ENCODE data around the gene HDAC4.

The HDAC4 gene

GRCh38 chr2:239233576-239233975 is 167.2 kb downstream of the HDAC4 start:
- DNase-seq: no peak

- no peak for DNase-seq
Measured at GRCh38 chr2:239232195-239232578, 168.6 kb downstream of the HDAC4 start.

GRCh38 chr2:239231231-239232194 is 169.3 kb downstream of the HDAC4 start:
- no peak for DNase-seq

- DNase-seq: no peak
Measured at GRCh38 chr2:239230318-239231052, 170.3 kb downstream of the HDAC4 start.

- no peak for DNase-seq
Measured at GRCh38 chr2:239229545-239230279, 171.1 kb downstream of the HDAC4 start.

GRCh38 chr2:239227661-239228371 is 173.0 kb downstream of the HDAC4 start:
- no peak for DNase-seq

GRCh38 chr2:239226677-239227581 is 173.9 kb downstream of the HDAC4 start:
- no peak for DNase-seq

- DNase-seq: no peak
Measured at GRCh38 chr2:239225871-239226561, 174.8 kb downstream of the HDAC4 start.

- no peak for DNase-seq
Measured at GRCh38 chr2:239225371-239225851, 175.4 kb downstream of the HDAC4 start.

- DNase-seq: no peak
Measured at GRCh38 chr2:239224955-239225354, 175.9 kb downstream of the HDAC4 start.

GRCh38 chr2:239224199-239224570 is 176.6 kb downstream of the HDAC4 start:
- no peak for DNase-seq

- DNase-seq: peak; percentile 69 to 80
Measured at GRCh38 chr2:239223310-239224198, 177.3 kb downstream of the HDAC4 start.

- no peak for DNase-seq
Measured at GRCh38 chr2:239222706-239223309, 178.0 kb downstream of the HDAC4 start.

GRCh38 chr2:239222312-239222660 is 178.5 kb downstream of the HDAC4 start:
- DNase-seq: no peak

- DNase-seq: no peak
Measured at GRCh38 chr2:239220981-239221396, 179.8 kb downstream of the HDAC4 start.

GRCh38 chr2:239220341-239220740 is 180.5 kb downstream of the HDAC4 start:
- DNase-seq: no peak

- no peak for DNase-seq
Measured at GRCh38 chr2:239216614-239217273, 184.1 kb downstream of the HDAC4 start.

- DNase-seq: no peak
Measured at GRCh38 chr2:239215988-239216613, 184.7 kb downstream of the HDAC4 start.

Measured in hippocampal formation (tissue), 2 donors.